HEK293 (cell line): ENCODE measurements around the gene ZEB2.
"Not testable (repeated sequence)": the region's sequence is repeated elsewhere in the genome, so short reads cannot be mapped to it uniquely, and the experiment has no call there.

Experiments
- PRDM2 ChIP-seq: fragments of 450-650 bp; formaldehyde crosslinking; IDR thresholded peaks from 2 replicates; pipeline ENCODE4 v1.5.1; 2016; ENCODE audit warnings: missing biosample characterization, missing genetic modification characterization, borderline replicate concordance
- SETDB1 ChIP-seq: IDR thresholded peaks from one replicate; pipeline ENCODE4 v1.6.1; 2017; ENCODE audit warnings: mild to moderate bottlenecking, low read length, moderate library complexity, mixed read lengths; ENCODE audit not compliant: insufficient read length
- TRIM28 ChIP-seq: IDR thresholded peaks from 2 replicates; pipeline ENCODE4 v1.6.1; 2011; ENCODE audit warnings: low read length, control low read depth, borderline replicate concordance
- ZNF473 ChIP-seq: fragments of 450-650 bp; formaldehyde crosslinking; IDR thresholded peaks from 2 replicates; pipeline ENCODE4 v1.5.1; 2017; ENCODE audit warnings: missing biosample characterization, missing genetic modification characterization
- ZNF585B ChIP-seq: fragments of 450-650 bp; formaldehyde crosslinking; IDR thresholded peaks from 2 replicates; pipeline ENCODE4 v1.5.1; 2016; ENCODE audit warnings: missing biosample characterization, missing genetic modification characterization

GRCh38 chr2:144364247-144364646 lies 155.7 kb downstream of the ZEB2 start:
- TF ChIP-seq ZNF585B (tag by site-specific recombination); PRDM2 (tag by site-specific recombination); ZNF473 (tag by site-specific recombination); SETDB1; TRIM28: not testable (repeated sequence)
